HG03280 (cell line): ENCODE results near the gene BCL2A1.
"Not testable (repeated sequence)": the region's sequence is repeated elsewhere in the genome, so short reads cannot be mapped to it uniquely, and the experiment has no call there.

ENCODE experiments used
- ATAC-seq: cut with Tn5 transposase; IDR thresholded peaks from one replicate; pipeline ENCODE4 v1.9.1; 2021; ENCODE audit warnings: mild to moderate bottlenecking, moderate library complexity; ENCODE audit not compliant: unreplicated experiment

Gene BCL2A1

GRCh38 chr15:79970624-79971434 is at the start of gene BCL2A1:
Gene BCL2A1 (minus strand): TSS chr15:79971196. CDS start chr15:79971119, 77 bp downstream.
- ATAC-seq = peak; percentile 49

GRCh38 chr15:80020731-80021130 is 49.7 kb upstream of the BCL2A1 start:
- ATAC-seq = no peak

GRCh38 chr15:80020149-80020548 is 49.2 kb upstream of the BCL2A1 start:
- ATAC-seq = not testable (repeated sequence)

GRCh38 chr15:80019168-80019745 is 48.3 kb upstream of the BCL2A1 start:
- ATAC-seq = no peak

GRCh38 chr15:80017139-80017538 is 46.1 kb upstream of the BCL2A1 start:
- ATAC-seq = not testable (repeated sequence)

GRCh38 chr15:80016506-80016905 is 45.5 kb upstream of the BCL2A1 start:
- ATAC-seq = not testable (repeated sequence)

- no peak for ATAC-seq
These were observed 44.2 kb upstream of the BCL2A1 start for GRCh38 chr15:80015156-80015555.

- ATAC-seq = not testable (repeated sequence)
These were observed 43.2 kb upstream of the BCL2A1 start for GRCh38 chr15:80014186-80014585.

GRCh38 chr15:80012060-80012726 is 41.2 kb upstream of the BCL2A1 start:
- ATAC-seq = no peak

GRCh38 chr15:80011596-80011995 is 40.6 kb upstream of the BCL2A1 start:
- no peak for ATAC-seq

- not testable (repeated sequence) for ATAC-seq
These were observed 40.1 kb upstream of the BCL2A1 start for GRCh38 chr15:80011041-80011523.

- ATAC-seq = no peak
These were observed 39.2 kb upstream of the BCL2A1 start for GRCh38 chr15:80010131-80010673.

GRCh38 chr15:80007532-80007931 is 36.5 kb upstream of the BCL2A1 start:
- no peak for ATAC-seq

- ATAC-seq = no peak
These were observed 36.0 kb upstream of the BCL2A1 start for GRCh38 chr15:80006946-80007345.

- no peak for ATAC-seq
These were observed 33.0 kb upstream of the BCL2A1 start for GRCh38 chr15:80003934-80004472.

GRCh38 chr15:80003171-80003570 is 32.2 kb upstream of the BCL2A1 start:
- ATAC-seq = no peak

GRCh38 chr15:80002267-80002666 is 31.3 kb upstream of the BCL2A1 start:
- no peak for ATAC-seq

- ATAC-seq = no peak
These were observed 23.6 kb upstream of the BCL2A1 start for GRCh38 chr15:79994615-79995014.

- ATAC-seq = no peak
These were observed 20.8 kb upstream of the BCL2A1 start for GRCh38 chr15:79991826-79992225.

GRCh38 chr15:79990997-79991334 is 20.0 kb upstream of the BCL2A1 start:
- no peak for ATAC-seq

GRCh38 chr15:79990280-79990996 is 19.4 kb upstream of the BCL2A1 start:
- ATAC-seq = no peak
